Rectal smooth muscle tissue (tissue), 1 donor: ENCODE results near the gene FBXO39.

Source experiments
- H3K27ac ChIP-seq: one replicate; pipeline ENCODE4 v1.7.0; 2013; ENCODE audit warnings: low read depth, low read length, inconsistent platforms
- H3K27me3 ChIP-seq: one replicate; pipeline ENCODE4 v1.7.0; 2013; ENCODE audit warnings: low read length; ENCODE audit not compliant: control insufficient read depth, insufficient read depth
- H3K36me3 ChIP-seq: one replicate; pipeline ENCODE4 v1.7.0; 2013; ENCODE audit warnings: low read length; ENCODE audit not compliant: control insufficient read depth, insufficient read depth
- H3K4me1 ChIP-seq: one replicate; pipeline ENCODE4 v1.7.0; 2013; ENCODE audit warnings: low read length; ENCODE audit not compliant: control insufficient read depth, insufficient read depth
- H3K4me3 ChIP-seq: one replicate; pipeline ENCODE4 v1.7.0; 2013; ENCODE audit warnings: low read length
- H3K9ac ChIP-seq: one replicate; pipeline ENCODE4 v1.7.0; 2013; ENCODE audit warnings: low read length

The FBXO39 gene

DNA sequence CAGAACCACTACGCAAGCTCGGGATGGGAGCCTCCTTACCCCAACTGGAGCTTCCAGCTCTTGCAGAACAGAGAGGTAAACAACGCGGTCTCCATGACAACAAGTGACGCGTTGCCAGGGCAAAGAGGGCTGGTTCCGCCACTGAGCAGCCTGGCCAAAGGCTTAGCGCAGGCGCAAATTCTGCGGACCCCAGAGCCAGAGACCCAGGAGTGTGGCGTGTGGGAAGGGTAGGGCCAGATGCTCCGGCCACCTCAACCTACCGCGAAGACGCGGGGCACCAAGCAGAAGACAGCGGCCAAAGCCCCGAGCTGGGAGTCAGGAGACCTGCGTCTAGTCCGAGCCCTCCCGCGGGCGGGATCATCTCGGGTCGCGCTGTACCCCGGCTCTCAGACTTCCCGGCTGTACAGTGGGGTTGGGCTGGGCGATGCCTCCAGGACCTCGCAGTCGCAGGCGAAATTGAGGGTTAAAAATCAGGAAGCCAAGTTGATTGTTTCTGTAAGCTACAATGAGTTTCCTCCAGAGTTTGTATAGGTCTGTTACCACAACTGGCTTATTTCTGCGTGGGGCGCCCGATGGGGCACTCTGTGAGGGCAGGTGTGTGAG, 55.7 kb downstream of the FBXO39 start, which contains the start of gene TEKT1:
TSS of gene TEKT1 (minus strand) at position 69 of the 603 bp plus-strand sequence. CDS start 1,353 bp downstream, outside the sequence.
- Histone ChIP-seq H3K4me1 (no peaks in the 10 kb centered on the region), H3K4me3 (peak within 1 kb of the TSS; percentile 38), H3K36me3 (no peaks in the 10 kb centered on the region), H3K27ac (no peak within 1 kb of the TSS), H3K27me3 (peaks cover 7% of the 10 kb centered on the region), H3K9ac (no peak within 1 kb of the TSS)
